Measurements from ENCODE around the gene SSNA1. TPM values are rescaled to one million over a fixed set of nuclear protein-coding genes. Genes with fewer than 3 reads are reported as not detected.

The SSNA1 gene
- polyA plus RNA-seq, 1 donor from 2014 or later = 170 TPM

DNA sequence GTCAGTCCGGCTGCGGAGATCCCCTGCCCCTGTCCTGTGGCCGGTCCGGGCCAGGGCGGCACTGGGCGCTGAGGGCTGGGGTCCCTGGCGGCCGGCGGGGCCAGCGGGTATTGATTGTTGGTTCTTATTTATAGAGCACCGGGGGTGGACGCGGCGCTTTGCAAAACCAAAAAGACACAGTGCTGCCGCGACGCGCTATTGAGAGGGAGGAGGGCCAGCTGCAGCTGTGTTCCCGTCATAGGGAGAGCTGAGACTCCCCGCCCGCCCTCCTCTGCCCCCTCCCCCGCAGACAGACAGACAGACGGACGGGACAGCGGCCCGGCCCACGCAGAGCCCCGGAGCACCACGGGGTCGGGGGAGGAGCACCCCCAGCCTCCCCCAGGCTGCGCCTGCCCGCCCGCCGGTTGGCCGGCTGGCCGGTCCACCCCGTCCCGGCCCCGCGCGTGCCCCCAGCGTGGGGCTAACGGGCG, 21.2 kb upstream of the SSNA1 start:
- H2AFZ ChIP-seq (ENCODE audit: low read depth, low read length) = no peak overlapping the region
- H3K4me3 ChIP-seq (ENCODE audit: low read length) = peak overlapping the region; percentile 78
- no peaks in the 10 kb centered on the region for H3K9me2 ChIP-seq (ENCODE audit: insufficient read depth, low read length)
- no peak overlapping the region for H3K27ac ChIP-seq (ENCODE audit: low read length)
- no peaks in the 10 kb centered on the region for H3K9me3 ChIP-seq (ENCODE audit: low read length)
- H3K27me3 ChIP-seq (ENCODE audit: insufficient read depth, low read depth, low read length) = peaks cover 59% of the 10 kb centered on the region
- H3K4me2 ChIP-seq (ENCODE audit: low read length) = no peak overlapping the region
- H3K79me2 ChIP-seq (replicated peaks; ENCODE audit: insufficient read depth, low read length) = no peaks in the 10 kb centered on the region
- TF ChIP-seq CTCF (IDR thresholded peaks at IDR 0.05; ENCODE audit: poor library complexity, severe bottlenecking) = no peak
- TF ChIP-seq MXI1 (conservative IDR thresholded peaks at IDR 0.05; ENCODE audit: poor library complexity, severe bottlenecking) = no peak
- no peak for TF ChIP-seq SMC3 (conservative IDR thresholded peaks at IDR 0.05; ENCODE audit: poor library complexity)
- TF ChIP-seq EP300 (conservative IDR thresholded peaks at IDR 0.05; ENCODE audit: poor library complexity, severe bottlenecking) = no peak
- no peak for TF ChIP-seq TAF1 (IDR thresholded peaks at IDR 0.05; ENCODE audit: low read depth)
- TF ChIP-seq EZH2 (IDR thresholded peaks at IDR 0.05; ENCODE audit: borderline replicate concordance, insufficient read depth, low read length, poor library complexity, severe bottlenecking) = no peak
- TF ChIP-seq RAD21 (conservative IDR thresholded peaks at IDR 0.05) = no peak
- TF ChIP-seq, protein P1, sequence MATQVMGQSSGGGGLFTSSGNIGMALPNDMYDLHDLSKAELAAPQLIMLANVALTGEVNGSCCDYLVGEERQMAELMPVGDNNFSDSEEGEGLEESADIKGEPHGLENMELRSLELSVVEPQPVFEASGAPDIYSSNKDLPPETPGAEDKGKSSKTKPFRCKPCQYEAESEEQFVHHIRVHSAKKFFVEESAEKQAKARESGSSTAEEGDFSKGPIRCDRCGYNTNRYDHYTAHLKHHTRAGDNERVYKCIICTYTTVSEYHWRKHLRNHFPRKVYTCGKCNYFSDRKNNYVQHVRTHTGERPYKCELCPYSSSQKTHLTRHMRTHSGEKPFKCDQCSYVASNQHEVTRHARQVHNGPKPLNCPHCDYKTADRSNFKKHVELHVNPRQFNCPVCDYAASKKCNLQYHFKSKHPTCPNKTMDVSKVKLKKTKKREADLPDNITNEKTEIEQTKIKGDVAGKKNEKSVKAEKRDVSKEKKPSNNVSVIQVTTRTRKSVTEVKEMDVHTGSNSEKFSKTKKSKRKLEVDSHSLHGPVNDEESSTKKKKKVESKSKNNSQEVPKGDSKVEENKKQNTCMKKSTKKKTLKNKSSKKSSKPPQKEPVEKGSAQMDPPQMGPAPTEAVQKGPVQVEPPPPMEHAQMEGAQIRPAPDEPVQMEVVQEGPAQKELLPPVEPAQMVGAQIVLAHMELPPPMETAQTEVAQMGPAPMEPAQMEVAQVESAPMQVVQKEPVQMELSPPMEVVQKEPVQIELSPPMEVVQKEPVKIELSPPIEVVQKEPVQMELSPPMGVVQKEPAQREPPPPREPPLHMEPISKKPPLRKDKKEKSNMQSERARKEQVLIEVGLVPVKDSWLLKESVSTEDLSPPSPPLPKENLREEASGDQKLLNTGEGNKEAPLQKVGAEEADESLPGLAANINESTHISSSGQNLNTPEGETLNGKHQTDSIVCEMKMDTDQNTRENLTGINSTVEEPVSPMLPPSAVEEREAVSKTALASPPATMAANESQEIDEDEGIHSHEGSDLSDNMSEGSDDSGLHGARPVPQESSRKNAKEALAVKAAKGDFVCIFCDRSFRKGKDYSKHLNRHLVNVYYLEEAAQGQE (IDR thresholded peaks at IDR 0.05; ENCODE audit: borderline replicate concordance) = no peak
- no peak for TF ChIP-seq POLR2AphosphoS5 (IDR thresholded peaks at IDR 0.05)
- H3F3A ChIP-seq (ENCODE audit: insufficient read depth, low read length, poor library complexity, severe bottlenecking) = no peaks in the 10 kb centered on the region
- no peaks in the 10 kb centered on the region for H4K20me1 ChIP-seq (ENCODE audit: insufficient read depth)
- H3K36me3 ChIP-seq (ENCODE audit: insufficient read depth, low read length) = no peaks in the 10 kb centered on the region
- no peak overlapping the region for H3K9ac ChIP-seq (ENCODE audit: low read length)

DNA sequence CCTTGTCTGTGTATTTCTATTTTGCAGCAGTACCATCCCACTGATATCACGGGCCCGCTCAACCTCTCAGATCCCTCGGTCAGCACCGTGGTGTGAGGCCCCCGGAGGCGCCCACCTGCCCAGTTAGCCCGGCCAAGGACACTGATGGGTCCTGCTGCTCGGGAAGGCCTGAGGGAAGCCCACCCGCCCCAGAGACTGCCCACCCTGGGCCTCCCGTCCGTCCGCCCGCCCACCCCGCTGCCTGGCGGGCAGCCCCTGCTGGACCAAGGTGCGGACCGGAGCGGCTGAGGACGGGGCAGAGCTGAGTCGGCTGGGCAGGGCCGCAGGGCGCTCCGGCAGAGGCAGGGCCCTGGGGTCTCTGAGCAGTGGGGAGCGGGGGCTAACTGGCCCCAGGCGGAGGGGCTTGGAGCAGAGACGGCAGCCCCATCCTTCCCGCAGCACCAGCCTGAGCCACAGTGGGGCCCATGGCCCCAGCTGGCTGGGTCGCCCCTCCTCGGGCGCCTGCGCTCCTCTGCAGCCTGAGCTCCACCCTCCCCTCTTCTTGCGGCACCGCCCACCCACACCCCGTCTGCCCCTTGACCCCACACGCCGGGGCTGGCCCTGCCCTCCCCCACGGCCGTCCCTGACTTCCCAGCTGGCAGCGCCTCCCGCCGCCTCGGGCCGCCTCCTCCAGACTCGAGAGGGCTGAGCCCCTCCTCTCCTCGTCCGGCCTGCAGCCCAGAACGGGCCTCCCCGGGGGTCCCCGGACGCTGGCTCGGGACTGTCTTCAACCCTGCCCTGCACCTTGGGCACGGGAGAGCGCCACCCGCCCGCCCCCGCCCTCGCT, 20.5 kb upstream of the SSNA1 start:
- no peaks in the 10 kb centered on the region for H4K20me1 ChIP-seq (ENCODE audit: insufficient read depth)
- no peaks in the 10 kb centered on the region for H3K36me3 ChIP-seq (ENCODE audit: insufficient read depth, low read length)
- TF ChIP-seq POLR2AphosphoS5 (IDR thresholded peaks at IDR 0.05) (no peak), EZH2 (IDR thresholded peaks at IDR 0.05; ENCODE audit: borderline replicate concordance, insufficient read depth, low read length, poor library complexity, severe bottlenecking) (no peak), MXI1 (conservative IDR thresholded peaks at IDR 0.05; ENCODE audit: poor library complexity, severe bottlenecking) (no peak), SMC3 (conservative IDR thresholded peaks at IDR 0.05; ENCODE audit: poor library complexity) (no peak), EP300 (conservative IDR thresholded peaks at IDR 0.05; ENCODE audit: poor library complexity, severe bottlenecking) (no peak)
- H3K4me3 ChIP-seq (ENCODE audit: low read length) = peak overlapping the region; percentile 78
- H3K9me3 ChIP-seq (ENCODE audit: low read length) = no peaks in the 10 kb centered on the region
- peak overlapping the region; percentile 82 for H3K9ac ChIP-seq (ENCODE audit: low read length)
- H3K27me3 ChIP-seq (ENCODE audit: insufficient read depth, low read depth, low read length) = peaks cover 53% of the 10 kb centered on the region
- no peaks in the 10 kb centered on the region for H3K79me2 ChIP-seq (replicated peaks; ENCODE audit: insufficient read depth, low read length)
- H2AFZ ChIP-seq (ENCODE audit: low read depth, low read length) = no peak overlapping the region
- no peak overlapping the region for H3K4me2 ChIP-seq (ENCODE audit: low read length)
- no peaks in the 10 kb centered on the region for H3K9me2 ChIP-seq (ENCODE audit: insufficient read depth, low read length)
- H3F3A ChIP-seq (ENCODE audit: insufficient read depth, low read length, poor library complexity, severe bottlenecking) = no peaks in the 10 kb centered on the region
- H3K27ac ChIP-seq (ENCODE audit: low read length) = no peak overlapping the region

Measured in neural cell (in vitro differentiated cells).